ENCODE measurements around the gene CD58. TPM values are rescaled to one million over a fixed set of nuclear protein-coding genes. Genes with fewer than 3 reads are reported as not detected.

The CD58 gene
- total and polyA plus RNA-seq, 9 donors: 5.2 to 14.4 (median 6.8) TPM

DNA sequence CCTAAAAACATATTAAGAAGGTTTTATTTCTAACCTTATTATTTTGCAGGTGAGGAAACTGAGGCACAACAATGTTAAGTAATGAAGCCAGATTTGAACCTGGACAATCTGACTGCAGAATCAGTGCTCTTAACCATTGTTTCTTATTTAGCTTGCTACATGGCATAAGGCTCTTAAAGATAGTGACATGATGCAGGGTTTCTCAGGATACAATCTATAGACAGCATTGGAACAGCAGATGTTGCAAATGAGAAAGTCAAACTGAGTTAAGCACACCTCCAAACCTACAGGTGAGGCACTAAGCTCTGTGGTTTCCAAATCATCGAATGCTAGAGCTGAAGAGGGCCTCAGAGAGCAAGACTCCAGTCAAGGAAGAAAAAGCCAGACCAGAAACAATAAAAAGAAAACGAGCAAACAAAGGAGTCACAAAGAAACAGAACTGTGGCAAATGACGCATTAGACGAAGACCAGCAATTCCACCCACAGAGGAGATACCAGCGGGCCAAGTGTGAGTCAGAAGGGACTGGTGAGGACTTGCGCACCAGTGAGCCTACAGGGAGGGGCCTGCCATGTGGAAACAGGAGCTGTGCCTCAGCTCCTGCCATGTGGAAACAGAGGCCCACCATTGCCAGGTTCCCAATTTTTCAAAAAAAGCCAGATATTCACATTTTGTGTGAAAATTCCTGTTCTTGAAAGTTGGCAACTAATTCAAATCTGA is 14.4 kb downstream of the CD58 start:
- Histone ChIP-seq H3K27ac (no peak overlapping the region), H3K27me3 (no peaks in the 10 kb centered on the region), H3K4me3 (no peak overlapping the region), H3K9me3 (no peaks in the 10 kb centered on the region), H3K36me3 (no peaks in the 10 kb centered on the region), H3K4me1 (ENCODE audit: insufficient read depth) (no peaks in the 10 kb centered on the region)
- intact Hi-C loops (cut with DNase I): no loop called here
- DNase-seq: no peak
- TF ChIP-seq, protein P1, sequence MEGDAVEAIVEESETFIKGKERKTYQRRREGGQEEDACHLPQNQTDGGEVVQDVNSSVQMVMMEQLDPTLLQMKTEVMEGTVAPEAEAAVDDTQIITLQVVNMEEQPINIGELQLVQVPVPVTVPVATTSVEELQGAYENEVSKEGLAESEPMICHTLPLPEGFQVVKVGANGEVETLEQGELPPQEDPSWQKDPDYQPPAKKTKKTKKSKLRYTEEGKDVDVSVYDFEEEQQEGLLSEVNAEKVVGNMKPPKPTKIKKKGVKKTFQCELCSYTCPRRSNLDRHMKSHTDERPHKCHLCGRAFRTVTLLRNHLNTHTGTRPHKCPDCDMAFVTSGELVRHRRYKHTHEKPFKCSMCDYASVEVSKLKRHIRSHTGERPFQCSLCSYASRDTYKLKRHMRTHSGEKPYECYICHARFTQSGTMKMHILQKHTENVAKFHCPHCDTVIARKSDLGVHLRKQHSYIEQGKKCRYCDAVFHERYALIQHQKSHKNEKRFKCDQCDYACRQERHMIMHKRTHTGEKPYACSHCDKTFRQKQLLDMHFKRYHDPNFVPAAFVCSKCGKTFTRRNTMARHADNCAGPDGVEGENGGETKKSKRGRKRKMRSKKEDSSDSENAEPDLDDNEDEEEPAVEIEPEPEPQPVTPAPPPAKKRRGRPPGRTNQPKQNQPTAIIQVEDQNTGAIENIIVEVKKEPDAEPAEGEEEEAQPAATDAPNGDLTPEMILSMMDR (IDR thresholded peaks at IDR 0.05): no peak
- TF ChIP-seq EP300 (IDR thresholded peaks at IDR 0.05) (no peak), POLR2A (IDR thresholded peaks at IDR 0.05) (no peak)
- 86 to 90% (median 89%) methylated on average over 6 of the region's 6 CpGs for WGBS, 3 donors

- no peak for DNase-seq
- intact Hi-C loops (cut with DNase I): no loop called here
- H3K27ac ChIP-seq: no peak overlapping the region
- H3K36me3 ChIP-seq: no peaks in the 10 kb centered on the region
- H3K9me3 ChIP-seq: no peaks in the 10 kb centered on the region
- no peak overlapping the region for H3K4me3 ChIP-seq
- TF ChIP-seq, protein P1 (IDR thresholded peaks at IDR 0.05): no peak
- TF ChIP-seq POLR2A (IDR thresholded peaks at IDR 0.05): no peak
- TF ChIP-seq EP300 (IDR thresholded peaks at IDR 0.05): no peak
- 84 to 90% (median 88%) methylated on average over 2 of the region's 2 CpGs for WGBS, 3 donors
- H3K4me1 ChIP-seq (ENCODE audit: insufficient read depth): no peaks in the 10 kb centered on the region
- no peaks in the 10 kb centered on the region for H3K27me3 ChIP-seq
Measured at GRCh38 chr1:116554924-116555323, 15.9 kb downstream of the CD58 start.

GRCh38 chr1:116553386-116554115 is 17.3 kb downstream of the CD58 start:
- intact Hi-C loops (cut with DNase I): no loop called here
- no peak overlapping the region for H3K27ac ChIP-seq
- H3K36me3 ChIP-seq: no peaks in the 10 kb centered on the region
- no peak overlapping the region for H3K4me3 ChIP-seq
- WGBS, 3 donors: 97 to 100% (median 97%) methylated on average over 1 of the region's 1 CpG
- H3K4me1 ChIP-seq (ENCODE audit: insufficient read depth): no peaks in the 10 kb centered on the region
- no peaks in the 10 kb centered on the region for H3K9me3 ChIP-seq
- no peak for TF ChIP-seq EP300 (IDR thresholded peaks at IDR 0.05)
- TF ChIP-seq, protein P1 (IDR thresholded peaks at IDR 0.05): no peak
- TF ChIP-seq POLR2A (IDR thresholded peaks at IDR 0.05): no peak
- DNase-seq: no peak
- H3K27me3 ChIP-seq: no peaks in the 10 kb centered on the region

GRCh38 chr1:116546354-116546977 is 24.4 kb downstream of the CD58 start:
- no peaks in the 10 kb centered on the region for H3K4me1 ChIP-seq (ENCODE audit: insufficient read depth)
- no peak overlapping the region for H3K4me3 ChIP-seq
- 68 to 87% (median 73%) methylated on average over 4 of the region's 4 CpGs for WGBS, 3 donors
- H3K27me3 ChIP-seq: no peaks in the 10 kb centered on the region
- no peak overlapping the region for H3K27ac ChIP-seq
- no peaks in the 10 kb centered on the region for H3K36me3 ChIP-seq
- H3K9me3 ChIP-seq: no peaks in the 10 kb centered on the region
- intact Hi-C loops (cut with DNase I): no loop called here
- TF ChIP-seq EP300 (IDR thresholded peaks at IDR 0.05) (no peak), POLR2A (IDR thresholded peaks at IDR 0.05) (no peak)
- TF ChIP-seq, protein P1 (IDR thresholded peaks at IDR 0.05): no peak
- DNase-seq: no peak

All from ovary (tissue), 9 donors.